SK-MEL-5 (cell line): ENCODE measurements around the gene GAREM1. TPM values are rescaled to one million over a fixed set of nuclear protein-coding genes. Genes with fewer than 3 reads are reported as not detected.

Experiments used
- DNase-seq: peaks from one replicate; pipeline ENCODE4 v3.0.0-alpha.2; 2016; ENCODE audit warnings: low read depth, low spot score
- in situ Hi-C: cut with HindIII; loops from 2 replicates; pipeline ENCODE4 v1.10.0; 2016; ENCODE audit warnings: low sequenced_read_pairs, high pct_unique_total_duplicates, low pct_unique_long_range_greater_than_20kb
- total RNA-seq: library from RNA; depleted of rRNA; stranded (reverse); fragments of >200 nt; shearing (Covaris generic); gene quantifications from 2 replicates; pipeline ENCODE4 v1.2.3, GENCODE V29; 2014

GAREM1 gene
- total RNA-seq, 1 experiment from 2014 or later = 6.9 TPM

DNA sequence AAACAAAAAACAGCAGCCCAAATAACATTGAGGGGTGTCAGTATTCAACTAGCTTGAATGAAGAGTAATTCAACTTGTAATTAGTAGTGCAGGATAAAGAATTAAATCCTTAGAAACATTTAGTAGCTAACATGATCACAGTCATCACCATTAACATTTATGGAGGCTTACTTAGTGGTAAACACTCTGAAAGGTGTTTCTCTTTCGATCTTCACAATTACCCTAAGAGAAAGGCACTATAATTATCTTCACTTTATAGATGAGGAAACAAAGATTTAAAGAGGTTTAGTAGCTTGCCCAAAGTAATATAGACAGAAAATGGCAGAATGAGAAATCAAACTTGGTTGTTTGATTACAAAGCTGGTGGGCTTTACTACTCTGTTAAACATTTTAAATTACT is 81.5 kb downstream of the GAREM1 start:
- DNase-seq = no peak
- in situ Hi-C loops = no loop called here

DNA sequence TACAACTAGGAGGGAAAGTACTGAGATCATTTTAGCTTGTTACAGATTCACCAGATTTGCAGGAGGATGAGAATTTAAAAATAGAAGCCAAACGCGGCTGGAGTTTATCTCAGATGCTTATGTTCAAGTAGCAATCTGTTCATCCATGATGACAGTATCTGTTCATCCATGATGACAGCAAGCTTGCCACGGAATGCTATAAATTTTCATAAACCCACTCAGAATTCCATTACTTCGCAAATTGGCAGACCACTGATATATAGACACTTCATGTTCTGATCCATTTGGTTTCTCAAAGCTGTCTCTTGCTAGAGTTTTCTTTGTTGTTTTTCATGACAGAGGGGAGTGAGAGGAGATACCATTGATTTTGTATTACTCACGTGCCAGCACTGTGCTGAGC is 84.2 kb downstream of the GAREM1 start:
- no peak for DNase-seq
- in situ Hi-C loops = no loop called here

DNA sequence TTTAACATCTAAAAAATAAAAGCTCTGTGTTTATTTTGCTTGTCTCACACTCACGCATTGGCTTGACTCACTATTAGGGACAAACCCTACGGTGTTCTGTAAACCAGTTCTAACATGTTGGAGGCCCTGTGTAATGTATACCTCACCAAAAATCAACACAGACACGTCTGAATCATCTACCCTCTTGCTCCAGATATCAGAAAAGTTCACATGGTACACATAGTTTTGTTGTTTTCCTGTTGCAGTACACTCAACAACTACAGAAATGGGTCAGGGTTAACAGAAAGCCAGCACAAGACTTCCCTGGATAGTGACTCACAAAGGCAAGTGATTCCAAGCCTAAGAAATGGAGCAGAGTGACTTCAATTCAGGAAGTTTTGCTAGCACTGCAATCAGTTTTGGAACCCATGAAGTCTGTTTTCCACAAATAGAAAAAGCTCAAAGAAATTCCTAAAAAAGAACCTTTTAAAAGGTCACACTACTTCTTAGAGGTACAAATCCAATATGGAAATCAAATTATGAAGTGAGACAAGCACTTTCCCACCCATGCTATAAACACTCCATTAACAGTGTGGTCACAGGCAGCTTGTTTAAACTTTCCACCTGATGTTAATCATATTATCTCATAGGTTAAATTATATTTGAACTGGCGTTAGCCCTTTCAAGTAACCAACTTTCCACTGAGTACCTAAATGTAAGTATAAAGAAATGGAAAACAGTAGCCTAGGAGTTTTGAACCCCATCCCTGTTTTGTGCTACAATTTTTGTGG is 87.4 kb downstream of the GAREM1 start:
- in situ Hi-C loops = no loop called here
- DNase-seq = no peak

DNA sequence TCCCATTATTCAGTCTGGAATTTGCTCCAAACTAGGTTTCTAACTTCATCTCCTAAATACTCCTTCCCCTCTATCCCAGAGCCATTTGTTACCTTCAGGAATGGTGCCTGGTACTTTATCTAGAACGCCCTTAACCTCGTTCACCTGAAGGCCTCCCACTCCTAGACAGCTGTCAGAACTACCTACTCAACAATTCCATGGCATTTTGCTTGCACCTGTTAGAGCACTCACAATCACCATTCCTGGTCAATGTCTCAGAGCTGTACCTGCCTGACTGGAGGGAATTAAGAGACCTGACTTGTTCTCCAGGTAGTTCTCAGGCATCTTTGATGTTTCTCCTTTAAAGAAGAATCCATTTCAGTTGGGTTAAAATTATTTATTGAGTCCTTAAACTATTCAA is 88.9 kb downstream of the GAREM1 start:
- in situ Hi-C loops = no loop called here

DNA sequence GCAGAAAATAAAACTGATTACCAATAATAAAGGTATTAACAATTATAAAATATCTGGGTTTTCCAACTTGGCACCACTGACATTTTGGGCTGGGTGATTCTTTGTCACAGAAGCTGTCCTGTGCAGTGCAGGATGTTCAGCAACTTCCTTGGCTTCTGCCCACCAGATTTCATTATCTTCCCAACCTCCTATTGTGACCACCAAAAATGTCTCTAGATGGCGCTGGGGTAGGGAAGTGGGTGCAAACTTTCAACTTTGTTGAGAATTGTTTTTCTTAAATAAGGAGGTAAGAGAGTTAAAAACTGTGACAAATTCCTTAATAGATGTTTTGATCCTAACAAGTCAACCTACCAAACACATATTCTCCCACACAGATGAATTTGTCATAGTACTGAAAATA is 90.1 kb downstream of the GAREM1 start:
- in situ Hi-C loops = no loop called here
- DNase-seq = peak; percentile 43

More for the DNA sequence above, 88.9 kb downstream of the GAREM1 start:
- DNase-seq = no peak

DNA sequence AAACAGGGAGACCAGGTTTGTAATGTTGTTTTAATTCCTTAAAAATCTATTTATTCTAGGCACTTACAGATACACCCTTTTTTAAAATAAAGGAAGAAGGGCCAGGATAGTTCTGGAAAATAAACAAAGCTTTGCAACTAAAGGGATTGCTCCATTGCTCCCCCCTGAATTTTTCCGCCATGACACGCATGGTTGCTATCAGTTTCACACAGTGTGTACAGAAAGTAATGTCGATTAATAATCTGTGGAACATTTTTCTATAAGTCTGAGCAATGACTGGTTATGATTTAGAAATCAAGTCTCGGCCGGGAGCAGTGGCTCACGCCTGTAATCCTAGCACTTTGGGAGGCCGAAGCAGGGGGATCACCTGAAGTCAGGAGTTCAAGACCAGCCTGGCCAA is 90.8 kb downstream of the GAREM1 start:
- no peak for DNase-seq
- in situ Hi-C loops = no loop called here

DNA sequence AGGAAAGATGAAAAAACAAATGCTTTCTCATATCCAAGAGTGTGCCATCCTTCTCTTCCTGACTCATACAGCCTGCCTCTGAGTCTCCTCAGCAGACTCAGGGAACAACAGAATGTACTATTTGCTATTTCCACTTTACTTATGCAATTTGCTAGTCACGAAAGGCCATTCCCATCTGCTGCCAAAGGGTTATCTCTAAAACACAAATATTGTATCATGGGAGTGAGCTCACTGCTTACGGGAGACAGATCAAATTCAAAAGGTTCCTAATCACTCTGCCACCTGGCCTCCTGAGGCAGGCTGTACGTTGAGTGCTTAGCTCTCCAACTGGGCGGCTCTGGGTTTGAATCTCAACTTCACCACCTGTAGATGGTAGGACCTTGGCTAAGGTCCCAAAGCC is 92.0 kb downstream of the GAREM1 start:
- in situ Hi-C loops = no loop called here

DNA sequence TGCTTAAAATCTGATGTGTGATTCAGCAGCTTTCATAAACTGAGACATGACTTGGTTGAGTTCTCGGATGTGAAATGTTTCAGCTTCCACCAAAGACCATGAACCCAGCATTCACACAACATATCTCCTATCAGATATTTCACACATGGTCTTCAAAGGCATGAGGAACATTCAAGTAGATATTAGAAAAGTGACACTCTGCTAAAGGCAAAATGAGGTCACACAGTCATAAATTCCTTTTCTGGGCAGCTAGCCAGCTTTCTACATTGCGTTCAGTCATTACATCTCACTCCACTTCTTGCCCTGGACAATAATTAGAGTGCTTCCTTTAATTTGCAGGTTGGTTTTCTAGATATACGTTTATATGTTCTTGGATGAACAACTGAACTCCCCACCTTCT is 96.7 kb downstream of the GAREM1 start:
- in situ Hi-C loops = no loop called here
- DNase-seq = no peak

More for the DNA sequence above, 92.0 kb downstream of the GAREM1 start:
- DNase-seq = no peak

DNA sequence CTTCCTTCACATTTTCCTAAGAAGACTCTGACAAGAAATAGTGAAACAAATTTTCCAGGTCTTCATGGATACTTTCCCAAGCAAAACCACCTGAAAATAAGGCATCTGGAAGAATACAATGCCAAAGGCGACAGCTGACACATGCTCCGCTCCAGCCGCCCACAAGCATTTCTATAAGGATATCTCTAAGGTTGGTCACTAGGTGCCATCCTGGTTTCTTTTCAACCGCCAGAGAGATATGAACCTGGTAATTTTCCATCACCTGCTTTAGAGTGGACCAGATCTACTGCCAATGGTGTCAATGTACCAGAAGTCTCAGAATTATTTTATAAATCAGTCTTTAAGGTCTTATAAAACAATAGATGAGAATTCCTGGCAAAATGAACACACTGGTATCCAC is 97.2 kb downstream of the GAREM1 start:
- DNase-seq = no peak
- in situ Hi-C loops = no loop called here

DNA sequence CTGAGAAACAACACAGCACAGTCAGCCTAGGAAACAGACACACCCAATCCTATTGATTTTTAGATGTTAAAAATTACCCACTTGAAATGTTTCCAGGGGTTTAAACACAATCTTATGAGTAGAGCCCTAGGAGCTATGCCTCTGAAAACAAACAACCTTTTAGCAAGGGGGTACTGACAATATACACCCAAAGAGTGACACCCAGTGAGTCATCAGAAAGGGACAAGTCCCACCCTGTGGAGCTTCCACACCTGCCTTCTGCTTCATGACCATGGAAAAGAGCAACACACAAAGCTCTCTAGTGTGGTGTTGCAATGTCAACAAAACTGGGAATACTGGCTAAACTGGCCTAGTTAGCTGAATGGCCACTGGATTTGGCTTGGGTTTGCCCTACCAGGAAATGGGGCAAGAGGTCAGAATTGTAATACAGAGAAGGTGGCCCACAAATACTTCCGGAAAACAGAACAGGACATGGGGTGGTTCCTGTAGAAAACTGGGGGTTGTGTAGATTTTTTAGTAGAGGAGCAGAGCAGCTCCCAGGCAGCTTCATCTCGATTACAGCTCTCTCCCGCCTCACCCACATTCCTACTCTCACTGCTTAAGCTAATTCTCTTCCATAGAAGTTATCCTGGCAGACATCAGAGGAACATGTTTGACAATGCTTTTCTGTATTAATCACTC is 98.2 kb downstream of the GAREM1 start:
- DNase-seq = no peak
- in situ Hi-C loops = no loop called here

DNA sequence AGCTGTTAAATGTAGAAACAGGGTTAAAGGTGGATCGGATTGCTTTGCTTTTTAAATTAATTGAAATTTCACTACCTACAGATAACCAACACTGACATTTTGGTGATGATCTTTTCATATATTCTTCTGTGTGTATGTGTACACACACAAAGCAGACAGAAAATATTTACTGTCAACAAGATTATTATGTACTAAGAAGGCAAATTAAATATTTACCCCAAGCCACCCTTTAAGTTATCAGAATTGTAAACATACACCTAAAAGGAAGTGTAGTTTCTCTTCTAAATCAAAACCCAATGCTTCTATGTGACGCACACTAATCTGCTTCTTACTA is 98.7 kb downstream of the GAREM1 start:
- in situ Hi-C loops = no loop called here
- DNase-seq = no peak

DNA sequence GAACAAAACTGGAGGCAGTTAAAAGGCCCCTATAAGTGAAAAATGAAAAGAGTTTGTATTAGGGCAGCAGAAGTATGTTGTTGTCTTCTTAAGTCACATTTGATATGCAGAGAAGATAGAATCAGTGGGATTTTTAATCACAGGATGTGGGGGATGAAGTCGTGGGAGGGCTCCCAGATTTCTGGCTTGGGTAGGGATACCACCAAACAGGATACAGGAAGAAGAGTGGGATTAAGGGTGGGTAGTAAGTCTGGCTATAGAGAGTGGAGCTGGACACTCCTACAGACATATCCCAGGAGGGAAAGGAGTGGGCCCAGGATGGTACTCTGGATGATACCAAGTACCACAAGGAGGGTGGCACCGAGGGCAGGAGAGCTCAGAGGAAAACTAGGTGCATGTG is 99.3 kb downstream of the GAREM1 start:
- in situ Hi-C loops = no loop called here
- no peak for DNase-seq

DNA sequence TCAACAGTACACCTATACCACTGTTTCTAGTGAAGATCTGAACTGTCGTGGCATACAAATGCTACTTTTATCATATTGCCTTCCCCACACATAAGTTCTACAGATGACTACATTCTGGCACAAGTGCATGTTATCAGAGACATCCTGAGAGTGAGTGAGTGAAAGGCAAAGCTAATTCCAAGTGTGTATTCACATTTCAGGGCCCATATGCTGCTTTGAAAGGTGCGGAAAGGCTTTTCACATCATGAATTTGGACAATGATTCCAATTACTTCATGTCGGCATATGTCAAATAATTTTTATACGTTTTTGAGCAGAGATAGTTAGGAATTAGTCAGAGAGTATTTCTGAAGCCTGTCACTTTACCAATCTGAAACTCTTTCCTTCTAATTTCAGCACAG is 101.7 kb downstream of the GAREM1 start:
- DNase-seq = no peak
- in situ Hi-C loops = no loop called here

DNA sequence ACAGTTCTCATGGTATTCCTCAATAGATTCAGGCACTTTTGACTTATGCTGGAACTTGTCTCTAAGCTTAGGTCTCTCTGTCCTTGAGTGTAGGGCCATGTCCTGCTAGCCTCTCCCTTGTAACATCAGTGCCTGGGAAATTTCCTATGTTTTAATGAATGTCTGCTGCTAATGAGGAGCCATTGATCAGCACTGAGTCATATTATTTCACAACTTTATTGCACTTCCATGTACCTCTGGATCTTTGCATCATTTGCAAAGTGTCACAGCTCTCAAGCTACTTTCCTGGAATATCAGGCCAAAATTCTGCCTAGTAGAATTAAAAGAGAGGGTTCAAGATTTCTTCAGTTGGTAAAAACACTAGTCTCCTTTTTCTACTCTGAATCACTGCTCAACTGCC is 102.5 kb downstream of the GAREM1 start:
- DNase-seq = no peak
- in situ Hi-C loops = no loop called here

DNA sequence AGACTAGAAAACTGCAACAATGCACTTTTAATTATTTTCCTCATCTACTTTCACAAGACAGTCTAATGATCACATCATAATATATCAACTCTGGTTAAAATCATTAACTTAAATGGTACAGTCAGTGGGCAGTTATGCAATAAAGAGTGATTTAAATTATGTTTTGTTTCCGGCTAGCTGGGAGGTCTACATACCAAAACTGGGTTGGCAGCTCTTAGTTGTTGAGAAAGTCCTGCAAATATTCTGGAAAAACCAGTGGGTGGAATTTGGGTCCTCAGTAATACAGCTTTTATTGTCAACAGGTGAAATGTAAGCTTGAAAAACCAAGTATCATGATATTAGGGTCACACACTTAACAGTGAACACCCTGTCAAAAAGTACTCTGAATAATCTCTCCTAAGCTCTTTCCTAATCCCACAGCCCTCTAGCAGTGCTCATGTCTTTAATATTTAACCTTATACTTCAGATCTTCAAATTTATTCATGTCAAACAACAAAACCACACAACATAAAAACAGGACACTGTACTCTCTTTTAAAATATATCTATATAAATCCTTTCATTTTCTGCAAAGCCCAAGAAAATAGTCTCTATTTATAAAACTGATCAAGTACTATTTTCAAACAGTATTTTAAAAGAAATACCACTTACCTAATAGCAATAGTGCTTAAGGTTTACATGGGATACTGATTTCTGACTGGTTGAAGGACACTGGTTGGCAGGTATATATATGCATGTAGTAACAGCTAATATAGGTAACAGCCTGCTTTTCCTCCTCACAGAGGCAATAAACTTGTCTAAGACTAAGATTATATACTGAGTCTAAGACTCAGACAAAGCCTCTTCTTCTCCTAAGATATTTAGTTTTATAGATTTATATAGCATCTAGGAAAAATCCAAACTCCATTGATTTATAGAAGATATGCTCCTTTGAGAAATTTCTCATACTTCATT is 103.8 kb downstream of the GAREM1 start:
- DNase-seq = no peak
- in situ Hi-C loops = no loop called here

DNA sequence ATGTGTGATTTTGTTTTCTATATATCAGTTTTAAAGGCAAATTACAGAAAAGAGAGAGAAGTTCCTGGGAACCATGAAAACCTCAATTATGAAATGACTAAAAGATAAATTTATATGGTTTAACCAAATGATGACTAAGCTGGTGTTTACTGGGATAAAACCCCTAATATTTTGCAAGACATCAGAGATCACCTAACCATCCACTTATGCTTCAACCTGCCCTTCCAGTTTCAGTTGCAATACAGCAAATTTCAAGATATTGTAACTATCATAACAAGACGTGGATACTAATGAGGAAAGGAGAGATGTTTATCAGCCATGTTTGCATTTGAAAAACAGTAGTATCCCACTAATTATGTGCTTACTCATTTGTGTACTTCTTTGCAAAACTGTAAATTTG is 108.2 kb downstream of the GAREM1 start:
- no peak for DNase-seq
- in situ Hi-C loops = no loop called here

DNA sequence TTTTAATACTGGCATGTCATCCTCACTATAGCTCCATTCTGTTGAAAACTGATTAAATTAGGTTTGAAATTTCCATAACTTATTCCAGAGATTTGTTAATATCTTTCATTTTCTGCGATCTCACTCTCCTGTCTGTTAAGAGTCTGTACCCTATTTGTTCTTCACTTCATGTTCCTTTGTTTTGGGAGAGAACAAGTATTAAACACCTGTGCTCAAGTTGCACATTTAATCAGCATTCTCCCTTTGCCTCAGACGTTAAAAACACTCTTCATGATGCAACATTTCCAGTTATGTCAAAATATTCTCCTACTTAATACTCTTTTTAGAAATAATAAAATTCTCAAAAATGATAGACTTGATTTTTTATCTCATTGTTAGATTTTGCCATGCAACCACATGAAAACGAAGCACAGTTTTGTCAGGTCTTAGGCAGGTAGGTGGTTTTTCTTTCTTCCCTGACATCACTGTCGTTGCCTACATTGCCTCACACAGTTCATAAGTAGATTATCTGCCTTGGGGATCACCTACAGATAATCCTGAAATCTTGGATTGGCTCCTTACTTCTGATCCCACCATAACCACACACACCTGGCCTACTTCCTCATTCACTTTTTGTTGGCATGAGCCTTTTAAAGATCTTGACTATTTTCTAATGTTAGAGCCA is 109.9 kb downstream of the GAREM1 start:
- in situ Hi-C loops = no loop called here
- no peak for DNase-seq

DNA sequence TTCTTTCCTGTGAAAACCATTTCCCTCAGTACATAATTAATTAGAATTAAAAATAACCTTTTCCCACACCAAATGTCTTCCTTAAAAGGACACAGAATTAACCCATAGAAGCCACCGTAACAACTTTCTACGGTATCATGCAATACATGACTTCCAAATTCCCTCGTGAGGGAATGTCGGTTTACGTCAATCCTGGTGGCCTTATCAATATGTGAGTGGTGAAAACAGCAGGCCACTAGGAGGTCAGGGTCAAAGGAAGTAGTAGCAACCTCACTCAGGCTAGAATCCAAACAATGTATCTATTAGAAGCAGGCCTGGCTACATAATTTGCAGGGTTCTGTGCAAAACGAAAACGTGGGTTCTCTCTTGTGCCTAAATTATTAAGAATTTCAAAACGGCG is 112.2 kb downstream of the GAREM1 start:
- no peak for DNase-seq
- in situ Hi-C loops = no loop called here
